ENCODE results near the gene RIMBP2. TPM values are rescaled to one million over a fixed set of nuclear protein-coding genes. Genes with fewer than 3 reads are reported as not detected.

Gene RIMBP2
- total RNA-seq, 1 experiment from 2014 or later: 0.95 TPM

DNA sequence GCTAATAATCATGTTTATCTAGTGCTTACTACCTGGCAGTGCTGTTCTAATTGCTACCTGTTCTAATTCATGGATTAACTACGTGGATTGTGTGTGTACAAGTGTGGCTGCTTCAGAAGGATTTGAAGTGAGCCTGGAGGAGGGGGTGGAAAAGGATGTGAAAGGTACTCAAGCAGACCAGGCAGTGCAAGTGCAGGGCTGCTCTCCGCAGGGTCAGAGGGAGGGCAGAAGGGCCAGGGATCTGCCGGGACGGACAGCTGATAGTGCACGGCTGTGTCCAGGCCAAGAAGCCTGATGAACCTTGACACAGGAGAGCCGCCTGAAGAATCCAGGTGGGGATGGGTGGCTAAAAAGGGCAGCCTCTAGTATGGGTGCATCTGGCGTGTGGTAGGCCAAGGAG, 349.9 kb downstream of the RIMBP2 start:
- Histone ChIP-seq H3K4me1 (ENCODE audit: insufficient read depth, low read length, poor library complexity, severe bottlenecking) (no peaks in the 10 kb centered on the region), H3K9me3 (ENCODE audit: low read depth, low read length, poor library complexity, severe bottlenecking) (no peaks in the 10 kb centered on the region), H3K27ac (ENCODE audit: low read depth, low read length, poor library complexity, severe bottlenecking) (no peak overlapping the region), H3K4me3 (ENCODE audit: low read depth, low read length, poor library complexity, severe bottlenecking) (no peak overlapping the region), H3K36me3 (ENCODE audit: insufficient read depth, low read length, poor library complexity, severe bottlenecking) (no peaks in the 10 kb centered on the region), H3K27me3 (replicated peaks; ENCODE audit: insufficient read depth, low read depth, low read length, poor library complexity) (peaks cover 91% of the 10 kb centered on the region)
- CTCF ChIA-PET: no interaction called here
- DNase-seq (ENCODE audit: low spot score): no peak
- TF ChIP-seq, protein P1, sequence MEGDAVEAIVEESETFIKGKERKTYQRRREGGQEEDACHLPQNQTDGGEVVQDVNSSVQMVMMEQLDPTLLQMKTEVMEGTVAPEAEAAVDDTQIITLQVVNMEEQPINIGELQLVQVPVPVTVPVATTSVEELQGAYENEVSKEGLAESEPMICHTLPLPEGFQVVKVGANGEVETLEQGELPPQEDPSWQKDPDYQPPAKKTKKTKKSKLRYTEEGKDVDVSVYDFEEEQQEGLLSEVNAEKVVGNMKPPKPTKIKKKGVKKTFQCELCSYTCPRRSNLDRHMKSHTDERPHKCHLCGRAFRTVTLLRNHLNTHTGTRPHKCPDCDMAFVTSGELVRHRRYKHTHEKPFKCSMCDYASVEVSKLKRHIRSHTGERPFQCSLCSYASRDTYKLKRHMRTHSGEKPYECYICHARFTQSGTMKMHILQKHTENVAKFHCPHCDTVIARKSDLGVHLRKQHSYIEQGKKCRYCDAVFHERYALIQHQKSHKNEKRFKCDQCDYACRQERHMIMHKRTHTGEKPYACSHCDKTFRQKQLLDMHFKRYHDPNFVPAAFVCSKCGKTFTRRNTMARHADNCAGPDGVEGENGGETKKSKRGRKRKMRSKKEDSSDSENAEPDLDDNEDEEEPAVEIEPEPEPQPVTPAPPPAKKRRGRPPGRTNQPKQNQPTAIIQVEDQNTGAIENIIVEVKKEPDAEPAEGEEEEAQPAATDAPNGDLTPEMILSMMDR (conservative IDR thresholded peaks at IDR 0.05; ENCODE audit: low read depth, low read length): no peak
- TF ChIP-seq EZH2 (IDR thresholded peaks at IDR 0.05; ENCODE audit: borderline replicate concordance, low read depth, low read length, poor library complexity, severe bottlenecking): no peak
- intact Hi-C loops (cut with micrococcal nuclease; ENCODE audit: unreplicated experiment): no loop called here
- BruUV-seq (replicated peaks): no TSS peak
- POLR2A ChIA-PET (ENCODE audit: low non-redundant PET): no interaction called here

DNA sequence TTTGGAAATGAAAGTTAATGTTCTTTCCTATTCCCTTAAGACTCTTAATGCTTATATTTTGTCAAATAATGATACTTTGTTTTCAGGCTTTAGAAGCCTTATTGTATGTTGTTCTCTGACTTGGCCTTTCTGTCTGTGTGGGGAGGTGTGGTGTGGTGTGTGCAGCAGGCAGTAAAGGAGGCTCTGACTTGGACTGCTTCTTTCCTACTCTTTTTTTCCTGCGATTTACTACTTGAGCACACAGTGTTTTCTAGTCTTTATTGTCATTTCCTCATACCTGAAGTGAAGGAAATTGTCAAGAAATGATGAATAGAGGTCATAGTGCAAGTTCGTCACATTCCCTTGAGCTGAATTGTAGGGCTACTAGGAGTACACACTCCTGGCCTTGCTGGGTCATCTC, 351.5 kb downstream of the RIMBP2 start:
- intact Hi-C loops (cut with micrococcal nuclease; ENCODE audit: unreplicated experiment): no loop called here
- Histone ChIP-seq H3K36me3 (ENCODE audit: insufficient read depth, low read length, poor library complexity, severe bottlenecking) (no peaks in the 10 kb centered on the region), H3K4me3 (ENCODE audit: low read depth, low read length, poor library complexity, severe bottlenecking) (no peak overlapping the region), H3K4me1 (ENCODE audit: insufficient read depth, low read length, poor library complexity, severe bottlenecking) (no peaks in the 10 kb centered on the region), H3K27ac (ENCODE audit: low read depth, low read length, poor library complexity, severe bottlenecking) (no peak overlapping the region), H3K9me3 (ENCODE audit: low read depth, low read length, poor library complexity, severe bottlenecking) (no peaks in the 10 kb centered on the region), H3K27me3 (replicated peaks; ENCODE audit: insufficient read depth, low read depth, low read length, poor library complexity) (peaks cover 90% of the 10 kb centered on the region)
- ChIA-PET POLR2A (ENCODE audit: low non-redundant PET) (no interaction called here), CTCF (no interaction called here)
- no peak for DNase-seq (ENCODE audit: low spot score)
- TF ChIP-seq EZH2 (IDR thresholded peaks at IDR 0.05; ENCODE audit: borderline replicate concordance, low read depth, low read length, poor library complexity, severe bottlenecking): no peak
- TF ChIP-seq, protein P1 (conservative IDR thresholded peaks at IDR 0.05; ENCODE audit: low read depth, low read length): no peak
- BruUV-seq (replicated peaks): no TSS peak

DNA sequence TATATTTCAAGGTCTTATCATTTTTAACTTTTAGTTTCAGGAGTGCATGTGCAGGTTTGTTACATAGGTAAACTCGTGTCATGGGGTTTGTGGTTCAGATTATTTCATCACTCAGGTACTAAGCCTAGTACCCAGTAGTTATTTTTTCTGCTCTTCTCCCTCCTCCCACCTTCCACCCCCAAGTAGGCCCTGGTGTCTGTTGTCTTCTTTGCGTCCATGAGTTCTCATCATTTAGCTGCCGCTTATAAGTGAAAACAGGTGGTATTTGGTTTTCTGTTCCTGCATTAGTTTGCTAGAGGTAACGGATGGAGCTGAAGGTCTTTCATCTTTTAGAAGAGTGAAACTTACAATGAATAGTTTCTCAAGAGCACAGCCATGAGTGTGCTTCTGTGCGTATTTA, 354.0 kb downstream of the RIMBP2 start:
- no peaks in the 10 kb centered on the region for H3K4me1 ChIP-seq (ENCODE audit: insufficient read depth, low read length, poor library complexity, severe bottlenecking)
- no peak for DNase-seq (ENCODE audit: low spot score)
- POLR2A ChIA-PET (ENCODE audit: low non-redundant PET): interaction anchor here (0.6 kb wide), 1 partner anchor 276 kb away, joined by 26 read pairs; no protein-coding TSS in a partner anchor
- intact Hi-C loops (cut with micrococcal nuclease; ENCODE audit: unreplicated experiment): no loop called here
- peaks cover 97% of the 10 kb centered on the region for H3K27me3 ChIP-seq (replicated peaks; ENCODE audit: insufficient read depth, low read depth, low read length, poor library complexity)
- H3K36me3 ChIP-seq (ENCODE audit: insufficient read depth, low read length, poor library complexity, severe bottlenecking): no peaks in the 10 kb centered on the region
- no peak overlapping the region for H3K27ac ChIP-seq (ENCODE audit: low read depth, low read length, poor library complexity, severe bottlenecking)
- TF ChIP-seq, protein P1 (conservative IDR thresholded peaks at IDR 0.05; ENCODE audit: low read depth, low read length): no peak
- no peak for TF ChIP-seq EZH2 (IDR thresholded peaks at IDR 0.05; ENCODE audit: borderline replicate concordance, low read depth, low read length, poor library complexity, severe bottlenecking)
- no peaks in the 10 kb centered on the region for H3K9me3 ChIP-seq (ENCODE audit: low read depth, low read length, poor library complexity, severe bottlenecking)
- BruUV-seq (replicated peaks): no TSS peak
- CTCF ChIA-PET: no interaction called here
- H3K4me3 ChIP-seq (ENCODE audit: low read depth, low read length, poor library complexity, severe bottlenecking): no peak overlapping the region
